ENCODE data around the gene BCL7C. TPM values are rescaled to one million over a fixed set of nuclear protein-coding genes. Genes with fewer than 3 reads are reported as not detected.

The BCL7C gene
- total and polyA plus RNA-seq, 8 donors, result 25.8 to 50.5 (median 42.9) TPM

DNA sequence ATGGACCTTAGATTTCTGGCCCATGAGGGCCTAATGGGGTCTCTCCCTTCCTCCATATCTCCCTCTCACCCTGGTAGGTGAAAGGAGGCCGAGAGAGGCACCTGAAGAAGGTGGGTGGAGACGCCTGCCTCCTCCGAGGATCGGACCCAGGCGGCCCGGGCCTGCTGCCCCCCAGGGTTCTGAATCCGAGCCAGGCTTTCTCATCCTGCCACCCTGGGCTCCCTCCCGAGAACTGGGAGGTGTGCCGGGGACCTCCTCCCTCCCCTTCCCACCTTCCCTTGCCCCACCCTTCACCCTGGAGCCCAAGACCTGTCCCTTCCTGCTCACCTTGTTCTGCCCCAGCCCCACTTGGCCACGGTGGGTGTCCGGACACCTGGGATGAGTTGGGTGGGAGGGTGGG is 34.5 kb upstream of the BCL7C start:
- Histone ChIP-seq H3K27ac (no peak overlapping the region), H3K27me3 (no peaks in the 10 kb centered on the region), H3K4me1 (peaks cover 2 to 14% of the 10 kb centered on the region in 2 donors), H3K9me3 (no peaks in the 10 kb centered on the region), H3K36me3 (peaks cover 0 to 66% of the 10 kb centered on the region in 2 donors), H3K4me3 (no peak overlapping the region)
- DNase-seq (no peak), ATAC-seq (no peak)
- intact Hi-C loops (cut with DNase I), result no loop called here
- no peak for TF ChIP-seq CTCF (IDR thresholded peaks at IDR 0.05)

GRCh38 chr16:30927789-30928378 is 34.0 kb upstream of the BCL7C start:
- Histone ChIP-seq H3K27me3 (no peaks in the 10 kb centered on the region), H3K36me3 (peaks cover 0 to 61% of the 10 kb centered on the region in 2 donors), H3K4me1 (peaks cover 2 to 14% of the 10 kb centered on the region in 2 donors), H3K4me3 (no peak overlapping the region), H3K27ac (no peak overlapping the region), H3K9me3 (no peaks in the 10 kb centered on the region)
- intact Hi-C loops (cut with DNase I), result no loop called here
- no peak for TF ChIP-seq CTCF (IDR thresholded peaks at IDR 0.05)
- DNase-seq (peak in 3 of 4 donors; percentile 31 to 77 (median 35)), ATAC-seq (no peak)

GRCh38 chr16:30926937-30927788 is 33.3 kb upstream of the BCL7C start:
- peaks cover 0 to 53% of the 10 kb centered on the region in 2 donors for H3K36me3 ChIP-seq
- DNase-seq (peak in 1 of 4 donors; percentile 36), ATAC-seq (no peak)
- peaks cover 2 to 14% of the 10 kb centered on the region in 2 donors for H3K4me1 ChIP-seq
- intact Hi-C loops (cut with DNase I), result no loop called here
- no peak for TF ChIP-seq CTCF (IDR thresholded peaks at IDR 0.05)
- H3K9me3 ChIP-seq, result no peaks in the 10 kb centered on the region
- no peaks in the 10 kb centered on the region for H3K27me3 ChIP-seq
- H3K4me3 ChIP-seq, result no peak overlapping the region
- H3K27ac ChIP-seq, result no peak overlapping the region

GRCh38 chr16:30925995-30926811 is 32.3 kb upstream of the BCL7C start:
- intact Hi-C loops (cut with DNase I), result no loop called here
- peaks cover 2 to 21% of the 10 kb centered on the region in 2 donors for H3K4me1 ChIP-seq
- DNase-seq (no peak), ATAC-seq (no peak)
- H3K27me3 ChIP-seq, result no peaks in the 10 kb centered on the region
- H3K27ac ChIP-seq, result no peak overlapping the region
- H3K4me3 ChIP-seq, result no peak overlapping the region
- no peaks in the 10 kb centered on the region for H3K9me3 ChIP-seq
- peaks cover 0 to 44% of the 10 kb centered on the region in 2 donors for H3K36me3 ChIP-seq
- TF ChIP-seq CTCF (IDR thresholded peaks at IDR 0.05), result no peak

DNA sequence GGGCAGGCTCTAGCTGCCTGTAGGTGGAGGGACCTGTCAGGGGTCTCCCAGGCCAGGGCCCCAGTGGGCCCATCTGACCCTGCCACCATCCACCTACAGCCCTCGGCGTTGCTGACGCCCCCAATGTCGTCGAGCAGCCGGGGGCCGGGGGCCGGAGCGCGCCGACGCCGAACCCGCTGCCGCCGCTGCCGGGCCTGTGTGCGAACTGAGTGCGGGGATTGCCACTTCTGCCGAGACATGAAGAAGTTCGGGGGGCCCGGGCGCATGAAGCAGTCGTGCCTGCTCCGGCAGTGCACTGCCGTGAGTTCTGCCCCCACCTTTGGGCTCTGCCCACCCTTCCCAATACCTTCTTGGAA is 31.7 kb upstream of the BCL7C start:
- no peak for TF ChIP-seq CTCF (IDR thresholded peaks at IDR 0.05)
- no peaks in the 10 kb centered on the region for H3K27me3 ChIP-seq
- ATAC-seq (no peak), DNase-seq (peak in 1 of 4 donors; percentile 84)
- H3K4me1 ChIP-seq, result peaks cover 2 to 21% of the 10 kb centered on the region in 2 donors
- no peak overlapping the region for H3K4me3 ChIP-seq
- H3K27ac ChIP-seq, result no peak overlapping the region
- peaks cover 0 to 38% of the 10 kb centered on the region in 2 donors for H3K36me3 ChIP-seq
- H3K9me3 ChIP-seq, result no peaks in the 10 kb centered on the region
- intact Hi-C loops (cut with DNase I), result no loop called here

All from left lung (tissue), 10 donors.